ENCODE results near the gene ARPC4.
A peak's percentile ranks its signal among the peaks of the same experiment; 100 is the strongest.

The ARPC4 gene

DNA sequence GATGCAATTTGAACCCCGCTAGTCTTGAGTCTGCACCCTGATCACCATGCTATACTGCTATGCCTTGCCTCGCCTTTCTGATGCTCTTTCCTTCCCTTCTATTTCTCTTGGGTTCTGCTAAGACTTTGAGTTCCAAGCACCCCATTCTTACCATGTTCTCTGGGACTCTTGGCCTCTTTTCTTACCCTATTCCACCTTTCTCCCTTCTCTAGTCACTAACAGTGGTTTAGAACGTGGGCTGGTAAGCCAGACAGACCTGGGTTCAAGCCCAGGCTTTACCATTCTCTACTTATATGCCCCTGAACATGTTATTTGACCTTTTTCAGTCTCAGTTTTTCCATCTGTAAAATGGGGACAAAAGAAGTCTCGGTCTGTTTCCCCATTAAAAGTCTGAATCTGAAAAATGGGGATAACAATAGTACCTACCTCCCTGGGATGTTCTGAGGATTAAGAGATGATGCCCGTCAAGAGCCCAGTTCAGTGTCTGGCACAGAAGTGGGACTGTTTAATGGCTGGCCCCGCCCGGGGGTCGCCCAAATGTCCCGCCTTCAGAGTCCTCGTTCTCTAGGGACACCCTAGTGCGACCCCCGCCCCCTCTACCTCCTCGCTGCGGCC, 985 bp upstream of the ARPC4 start:
- TF ChIP-seq, protein P1, sequence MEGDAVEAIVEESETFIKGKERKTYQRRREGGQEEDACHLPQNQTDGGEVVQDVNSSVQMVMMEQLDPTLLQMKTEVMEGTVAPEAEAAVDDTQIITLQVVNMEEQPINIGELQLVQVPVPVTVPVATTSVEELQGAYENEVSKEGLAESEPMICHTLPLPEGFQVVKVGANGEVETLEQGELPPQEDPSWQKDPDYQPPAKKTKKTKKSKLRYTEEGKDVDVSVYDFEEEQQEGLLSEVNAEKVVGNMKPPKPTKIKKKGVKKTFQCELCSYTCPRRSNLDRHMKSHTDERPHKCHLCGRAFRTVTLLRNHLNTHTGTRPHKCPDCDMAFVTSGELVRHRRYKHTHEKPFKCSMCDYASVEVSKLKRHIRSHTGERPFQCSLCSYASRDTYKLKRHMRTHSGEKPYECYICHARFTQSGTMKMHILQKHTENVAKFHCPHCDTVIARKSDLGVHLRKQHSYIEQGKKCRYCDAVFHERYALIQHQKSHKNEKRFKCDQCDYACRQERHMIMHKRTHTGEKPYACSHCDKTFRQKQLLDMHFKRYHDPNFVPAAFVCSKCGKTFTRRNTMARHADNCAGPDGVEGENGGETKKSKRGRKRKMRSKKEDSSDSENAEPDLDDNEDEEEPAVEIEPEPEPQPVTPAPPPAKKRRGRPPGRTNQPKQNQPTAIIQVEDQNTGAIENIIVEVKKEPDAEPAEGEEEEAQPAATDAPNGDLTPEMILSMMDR (conservative IDR thresholded peaks at IDR 0.05; ENCODE audit: low read depth, low read length) = no peak
- peak overlapping the region; percentile 83 for H3K4me3 ChIP-seq (ENCODE audit: low read depth, low read length)
- DNase-seq (ENCODE audit: low read depth) = no peak

DNA sequence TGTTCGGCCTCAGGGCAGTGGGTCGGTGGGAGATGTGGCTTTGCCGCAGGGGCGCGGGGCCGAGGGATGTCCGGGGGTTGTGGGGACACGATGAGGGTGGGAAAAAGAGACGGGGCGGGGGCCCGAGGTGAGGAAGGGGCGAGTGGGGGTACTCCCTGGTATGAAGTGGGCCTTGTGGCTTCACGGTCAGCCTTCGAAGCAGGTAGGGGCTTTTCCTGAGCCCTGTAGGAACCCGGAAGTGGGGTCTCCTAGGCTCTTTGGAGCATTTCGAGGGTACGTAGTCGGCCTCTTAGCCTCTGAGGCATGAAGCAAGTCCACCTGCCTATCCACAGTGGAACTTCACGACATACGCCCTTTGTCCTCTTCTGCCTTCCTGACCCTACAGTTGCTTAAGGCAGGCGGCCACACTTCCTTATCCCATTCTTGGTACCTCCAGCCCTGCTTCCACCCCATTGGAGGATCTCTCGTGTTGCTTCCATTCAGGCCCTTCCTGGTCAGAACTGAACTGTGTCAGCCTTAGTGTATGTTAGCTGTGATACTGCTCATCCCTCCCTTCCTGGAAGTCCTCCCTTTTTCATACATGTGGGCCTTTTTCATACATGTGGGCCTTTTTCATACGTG, 389 bp downstream of the ARPC4 start:
- TF ChIP-seq, protein P1 (conservative IDR thresholded peaks at IDR 0.05; ENCODE audit: low read depth, low read length) = peak; percentile 15
- DNase-seq (ENCODE audit: low read depth) = peak; percentile 64

DNA sequence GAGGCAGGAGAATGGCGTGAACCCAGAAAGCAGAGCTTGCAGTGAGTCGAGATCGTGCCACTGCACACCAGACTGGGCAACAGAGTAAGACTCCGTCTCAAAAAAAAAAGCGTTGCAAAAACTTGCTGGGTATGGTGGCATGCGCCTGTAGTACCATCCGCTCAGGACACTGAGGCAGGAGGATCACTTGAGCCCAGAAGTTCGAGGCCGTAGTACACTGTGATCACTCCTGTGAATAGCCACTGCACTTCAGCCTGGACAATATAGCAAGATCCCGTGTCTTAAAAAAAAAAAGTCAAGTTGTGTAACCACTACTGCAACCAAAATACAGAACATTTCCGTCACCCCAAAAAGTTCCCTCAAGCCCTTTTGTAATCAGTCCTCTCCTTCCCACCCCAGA, 1.5 kb downstream of the ARPC4 start:
- no peak overlapping the region for H3K4me3 ChIP-seq (ENCODE audit: low read depth, low read length)
- no peak for DNase-seq (ENCODE audit: low read depth)
- TF ChIP-seq, protein P1 (conservative IDR thresholded peaks at IDR 0.05; ENCODE audit: low read depth, low read length) = no peak

More for the DNA sequence above, 389 bp downstream of the ARPC4 start:
- H3K4me3 ChIP-seq (ENCODE audit: low read depth, low read length) = peak overlapping the region; percentile 83

DNA sequence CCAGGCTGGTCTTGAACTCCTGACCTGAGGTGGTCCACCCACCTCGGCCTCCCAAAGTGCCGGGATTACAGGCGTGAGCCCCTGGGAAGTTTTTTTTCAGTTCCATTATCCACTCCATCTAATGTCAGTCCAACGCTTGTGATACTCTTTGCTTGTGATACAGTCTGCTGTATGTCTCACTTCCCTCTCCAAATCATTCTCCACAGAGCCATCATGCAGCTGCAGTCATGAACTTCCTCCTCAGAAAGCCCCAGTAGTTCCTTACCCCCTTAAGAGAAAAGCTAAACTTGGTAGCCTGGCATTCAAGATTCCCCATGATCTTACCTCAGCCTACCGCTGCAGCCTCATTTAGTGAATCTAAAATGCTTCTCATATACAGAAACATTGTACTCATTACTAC, 2.3 kb downstream of the ARPC4 start:
- no peak overlapping the region for H3K4me3 ChIP-seq (ENCODE audit: low read depth, low read length)
- TF ChIP-seq, protein P1 (conservative IDR thresholded peaks at IDR 0.05; ENCODE audit: low read depth, low read length) = no peak
- DNase-seq (ENCODE audit: low read depth) = no peak

DNA sequence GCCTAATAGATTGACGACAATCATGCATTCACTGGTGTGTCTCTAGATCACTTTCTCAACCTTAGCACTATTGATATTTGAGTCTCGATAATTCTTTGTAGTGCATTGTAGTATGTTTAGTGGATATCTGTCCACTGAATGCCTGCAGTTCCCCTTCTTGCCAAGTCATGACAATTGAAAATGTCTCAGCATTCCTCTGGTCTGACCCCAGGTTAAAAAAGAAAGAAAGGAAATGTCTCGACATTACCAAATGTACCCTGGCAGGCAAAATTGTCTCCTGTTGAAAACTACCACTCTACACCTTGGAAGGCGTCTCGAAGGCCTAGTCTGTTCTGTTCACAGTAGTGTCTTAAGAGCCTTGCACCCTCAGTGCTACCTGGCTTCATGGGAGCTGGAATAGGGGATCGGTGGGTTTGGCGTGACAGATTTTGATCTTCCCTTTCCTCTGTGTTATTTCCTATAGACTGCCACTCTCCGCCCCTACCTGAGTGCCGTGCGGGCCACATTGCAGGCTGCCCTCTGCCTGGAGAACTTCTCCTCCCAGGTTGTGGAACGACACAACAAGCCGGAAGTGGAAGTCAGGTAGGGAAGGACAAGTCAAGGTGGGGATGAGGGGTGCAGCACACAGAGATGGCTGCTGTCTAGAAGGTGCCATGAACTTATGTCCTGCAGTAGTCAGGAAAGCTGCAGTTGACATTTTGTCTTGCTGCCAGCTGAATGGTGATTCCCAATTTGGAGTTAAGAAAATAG, 4.5 kb downstream of the ARPC4 start:
- TF ChIP-seq, protein P1 (conservative IDR thresholded peaks at IDR 0.05; ENCODE audit: low read depth, low read length) = no peak
- no peak overlapping the region for H3K4me3 ChIP-seq (ENCODE audit: low read depth, low read length)
- DNase-seq (ENCODE audit: low read depth) = peak; percentile 38

DNA sequence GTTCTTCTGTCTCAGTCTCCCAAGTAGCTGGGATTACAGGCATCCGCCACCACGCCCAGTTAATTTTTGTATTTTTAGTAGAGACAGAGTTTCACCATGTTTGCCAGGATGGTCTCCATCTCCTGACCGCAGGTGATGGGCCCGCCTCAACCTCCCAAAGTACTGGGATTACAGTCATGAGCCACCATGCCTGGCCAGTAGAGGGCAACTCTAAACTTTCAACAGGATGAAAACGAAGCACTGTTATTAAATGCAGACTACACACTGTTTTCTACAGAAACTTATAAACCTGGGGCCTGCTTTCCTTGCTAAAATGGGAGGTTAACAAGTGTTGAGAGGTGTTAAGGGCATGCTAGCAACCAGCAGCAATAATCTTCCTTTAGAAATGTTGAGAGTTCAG, 7.6 kb downstream of the ARPC4 start:
- DNase-seq (ENCODE audit: low read depth) = no peak
- H3K4me3 ChIP-seq (ENCODE audit: low read depth, low read length) = no peak overlapping the region
- TF ChIP-seq, protein P1 (conservative IDR thresholded peaks at IDR 0.05; ENCODE audit: low read depth, low read length) = peak; percentile 52

Measured in choroid plexus epithelial cell (primary cell).